NCI-H1105 (cell line): ENCODE data around the gene BACE1-AS.
"Not testable (repeated sequence)": the region's sequence is repeated elsewhere in the genome, so short reads cannot be mapped to it uniquely, and the experiment has no call there.

ENCODE experiments used
- DNase-seq: peaks from one replicate; lab custom pipeline; 2025; lab: John Stamatoyannopoulos, UW

Gene BACE1-AS

GRCh38 chr11:117290809-117291396 is at the start of gene BACE1-AS:
Gene BACE1-AS, plus strand, starts transcription at chr11:117291346.
- DNase-seq, result no peak

GRCh38 chr11:117248341-117248740 is 42.8 kb upstream of the BACE1-AS start:
- DNase-seq, result no peak

- no peak for DNase-seq
Measured at GRCh38 chr11:117249571-117249970, 41.6 kb upstream of the BACE1-AS start.

GRCh38 chr11:117251506-117251905 is 39.6 kb upstream of the BACE1-AS start:
- no peak for DNase-seq

- DNase-seq, result no peak
Measured at GRCh38 chr11:117255966-117256365, 35.2 kb upstream of the BACE1-AS start.

- DNase-seq, result no peak
Measured at GRCh38 chr11:117256573-117256972, 34.6 kb upstream of the BACE1-AS start.

GRCh38 chr11:117258576-117258975 is 32.6 kb upstream of the BACE1-AS start:
- no peak for DNase-seq

- DNase-seq, result no peak
Measured at GRCh38 chr11:117259417-117259816, 31.7 kb upstream of the BACE1-AS start.

GRCh38 chr11:117264624-117265323 is 26.4 kb upstream of the BACE1-AS start:
- DNase-seq, result not testable (repeated sequence)

GRCh38 chr11:117265745-117266144 is 25.4 kb upstream of the BACE1-AS start:
- DNase-seq, result no peak

GRCh38 chr11:117269856-117270255 is 21.3 kb upstream of the BACE1-AS start:
- no peak for DNase-seq

GRCh38 chr11:117271208-117271607 is 19.9 kb upstream of the BACE1-AS start:
- DNase-seq, result no peak

- DNase-seq, result not testable (repeated sequence)
Measured at GRCh38 chr11:117272175-117272574, 19.0 kb upstream of the BACE1-AS start.

- no peak for DNase-seq
Measured at GRCh38 chr11:117273550-117274289, 17.4 kb upstream of the BACE1-AS start.

GRCh38 chr11:117278347-117278746 is 12.8 kb upstream of the BACE1-AS start:
- DNase-seq, result no peak

GRCh38 chr11:117279711-117280376 is 11.3 kb upstream of the BACE1-AS start:
- DNase-seq, result no peak

- DNase-seq, result no peak
Measured at GRCh38 chr11:117281159-117281558, 10.0 kb upstream of the BACE1-AS start.

GRCh38 chr11:117281869-117282268 is 9.3 kb upstream of the BACE1-AS start:
- DNase-seq, result no peak

GRCh38 chr11:117282956-117283355 is 8.2 kb upstream of the BACE1-AS start:
- DNase-seq, result no peak

GRCh38 chr11:117284053-117284452 is 7.1 kb upstream of the BACE1-AS start:
- DNase-seq, result no peak

GRCh38 chr11:117286588-117286987 is 4.6 kb upstream of the BACE1-AS start:
- no peak for DNase-seq

GRCh38 chr11:117287668-117288067 is 3.5 kb upstream of the BACE1-AS start:
- DNase-seq, result no peak

- DNase-seq, result no peak
Measured at GRCh38 chr11:117289795-117290194, 1.4 kb upstream of the BACE1-AS start.
